A673 (cell line): ENCODE data around the gene ZNF367. TPM values are rescaled to one million over a fixed set of nuclear protein-coding genes. Genes with fewer than 3 reads are reported as not detected.

Source experiments
- BruUV-seq: library from RNA; stranded (reverse); fragments of 400-500 nt; replicated peaks from 2 replicates; lab custom pipeline; 2021; lab: Mats Ljungman, UMichigan
- CTCF ChIA-PET: fragments of 300-600 bp; sonication (Branson Sonifier 250); formaldehyde crosslinking; loops from one replicate; lab custom pipeline; 2022; ENCODE audit warnings: antibody characterized with exemption; lab: Charles Lee
- POLR2A ChIA-PET: fragments of 300-600 bp; sonication (Branson Sonifier 250); formaldehyde crosslinking; loops from one replicate; lab custom pipeline; 2022; ENCODE audit warnings: antibody characterized with exemption; ENCODE audit not compliant: low non-redundant PET; lab: Charles Lee
- DNase-seq: peaks from one replicate; pipeline ENCODE4 v3.0.0-alpha.2; 2015; ENCODE audit warnings: low spot score
- H3K27ac ChIP-seq: fragments of 200-600 bp; sonication (generic); 2 replicates; pipeline ENCODE4 v1.5.1; 2016; ENCODE audit warnings: mixed run types, low read depth, mild to moderate bottlenecking, mixed read lengths, antibody characterized with exemption, low read length; ENCODE audit not compliant: poor library complexity, severe bottlenecking
- H3K27me3 ChIP-seq: fragments of 200-600 bp; sonication (generic); replicated peaks from 2 replicates; pipeline ENCODE4 v1.6.1; 2017; ENCODE audit warnings: mixed run types, low read depth, mild to moderate bottlenecking, mixed read lengths, antibody characterized with exemption, low read length; ENCODE audit not compliant: insufficient read depth, poor library complexity
- H3K36me3 ChIP-seq: fragments of 200-600 bp; sonication (generic); 2 replicates; pipeline ENCODE4 v1.6.1; 2016; ENCODE audit warnings: mixed run types, mild to moderate bottlenecking, mixed read lengths, antibody characterized with exemption, low read length; ENCODE audit not compliant: insufficient read depth, poor library complexity, severe bottlenecking
- H3K4me1 ChIP-seq: fragments of 200-600 bp; sonication (generic); 2 replicates; pipeline ENCODE4 v1.6.1; 2017; ENCODE audit warnings: mixed run types, mild to moderate bottlenecking, mixed read lengths, antibody characterized with exemption, low read length; ENCODE audit not compliant: insufficient read depth, poor library complexity, severe bottlenecking
- H3K4me3 ChIP-seq: fragments of 200-600 bp; sonication (generic); 2 replicates; pipeline ENCODE4 v1.5.1; 2016; ENCODE audit warnings: low read depth, mixed run types, mild to moderate bottlenecking, mixed read lengths, low read length; ENCODE audit not compliant: poor library complexity, severe bottlenecking
- H3K9me3 ChIP-seq: fragments of 200-600 bp; sonication (generic); 2 replicates; pipeline ENCODE4 v1.6.1; 2016; ENCODE audit warnings: mixed run types, low read depth, mild to moderate bottlenecking, mixed read lengths, antibody characterized with exemption, low read length; ENCODE audit not compliant: poor library complexity, severe bottlenecking
- EZH2 ChIP-seq: fragments of 200-600 bp; sonication (generic); IDR thresholded peaks from 2 replicates; pipeline ENCODE4 v1.6.1; 2017; ENCODE audit warnings: borderline replicate concordance, low read depth, mild to moderate bottlenecking, mixed read lengths, antibody characterized with exemption, low read length; ENCODE audit not compliant: poor library complexity, severe bottlenecking
- intact Hi-C: fragments of 100-400 bp; cut with micrococcal nuclease; formaldehyde crosslinking; loops from one replicate; pipeline ENCODE4 v1.10.0; 2022; ENCODE audit not compliant: unreplicated experiment
- total RNA-seq: library from RNA; stranded (reverse); gene quantifications from 2 replicates; pipeline ENCODE4 v1.2.3, GENCODE V29; 2021
- TF ChIP-seq, protein P1 (sequence below): fragments of 300-800, 200-600 bp; sonication (generic); conservative IDR thresholded peaks from 2 replicates; pipeline ENCODE4 v1.5.1; 2017; ENCODE audit warnings: low read depth, mild to moderate bottlenecking, antibody characterized with exemption, low read length, moderate library complexity, mixed read lengths

The ZNF367 gene
- total RNA-seq, 1 experiment from 2014 or later = 14.6 TPM

DNA sequence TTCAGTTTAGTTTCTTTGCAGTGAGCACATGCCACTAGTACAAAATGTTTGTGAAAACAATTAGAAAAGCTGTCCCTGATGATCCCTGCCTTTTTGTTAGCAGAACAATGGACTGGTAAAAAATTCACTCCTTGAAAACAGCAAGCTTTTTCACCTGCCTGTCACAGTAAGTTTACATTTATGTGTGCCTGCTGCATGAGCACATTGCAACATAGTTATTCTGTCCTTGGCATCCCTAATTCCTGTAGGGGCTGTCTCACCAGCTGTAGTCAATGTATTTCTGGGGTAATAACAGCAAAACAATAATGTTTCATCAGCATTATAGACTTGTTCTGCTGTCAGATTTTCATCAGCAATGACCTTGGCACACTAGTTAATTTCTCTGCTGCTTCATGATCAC, 11.6 kb upstream of the ZNF367 start:
- TF ChIP-seq EZH2 = no peak
- TF ChIP-seq, protein P1, sequence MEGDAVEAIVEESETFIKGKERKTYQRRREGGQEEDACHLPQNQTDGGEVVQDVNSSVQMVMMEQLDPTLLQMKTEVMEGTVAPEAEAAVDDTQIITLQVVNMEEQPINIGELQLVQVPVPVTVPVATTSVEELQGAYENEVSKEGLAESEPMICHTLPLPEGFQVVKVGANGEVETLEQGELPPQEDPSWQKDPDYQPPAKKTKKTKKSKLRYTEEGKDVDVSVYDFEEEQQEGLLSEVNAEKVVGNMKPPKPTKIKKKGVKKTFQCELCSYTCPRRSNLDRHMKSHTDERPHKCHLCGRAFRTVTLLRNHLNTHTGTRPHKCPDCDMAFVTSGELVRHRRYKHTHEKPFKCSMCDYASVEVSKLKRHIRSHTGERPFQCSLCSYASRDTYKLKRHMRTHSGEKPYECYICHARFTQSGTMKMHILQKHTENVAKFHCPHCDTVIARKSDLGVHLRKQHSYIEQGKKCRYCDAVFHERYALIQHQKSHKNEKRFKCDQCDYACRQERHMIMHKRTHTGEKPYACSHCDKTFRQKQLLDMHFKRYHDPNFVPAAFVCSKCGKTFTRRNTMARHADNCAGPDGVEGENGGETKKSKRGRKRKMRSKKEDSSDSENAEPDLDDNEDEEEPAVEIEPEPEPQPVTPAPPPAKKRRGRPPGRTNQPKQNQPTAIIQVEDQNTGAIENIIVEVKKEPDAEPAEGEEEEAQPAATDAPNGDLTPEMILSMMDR = no peak
- Histone ChIP-seq H3K4me1 (no peaks in the 10 kb centered on the region), H3K9me3 (no peaks in the 10 kb centered on the region), H3K4me3 (no peak overlapping the region), H3K27me3 (no peaks in the 10 kb centered on the region), H3K27ac (no peak overlapping the region), H3K36me3 (no peaks in the 10 kb centered on the region)
- no TSS peak for BruUV-seq
- ChIA-PET POLR2A (no interaction called here), CTCF (no interaction called here)
- intact Hi-C loops = no loop called here
- DNase-seq = no peak

DNA sequence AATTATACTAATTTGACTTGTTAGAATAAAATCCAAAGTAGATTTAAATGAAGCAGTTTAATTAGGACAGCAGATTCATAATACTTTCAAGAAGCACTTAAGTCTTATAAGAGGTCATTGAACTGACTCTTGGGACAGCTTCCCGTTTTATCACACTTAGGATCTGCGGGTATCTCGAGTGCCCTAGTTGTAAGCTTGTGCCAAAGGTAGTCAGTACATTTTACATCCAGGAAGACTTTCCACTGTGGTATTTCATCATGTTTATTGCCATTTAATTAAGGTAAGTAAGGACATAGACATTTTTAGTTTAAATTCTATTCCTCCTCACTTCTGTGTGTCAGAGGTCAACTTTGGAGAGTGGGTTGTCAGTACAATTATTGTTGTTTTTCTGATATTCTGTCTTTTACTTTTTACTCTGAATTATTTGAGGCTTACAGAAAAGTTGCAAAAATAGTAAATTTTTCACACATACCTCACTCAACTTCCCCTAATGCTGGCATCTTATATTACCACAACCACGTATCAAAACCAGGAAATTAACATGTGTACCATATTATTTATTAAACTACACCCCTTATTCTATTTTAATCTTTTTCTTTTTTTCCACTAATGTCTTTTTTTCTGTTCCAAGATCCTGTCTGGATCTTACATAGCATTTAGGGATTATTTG, 7.5 kb upstream of the ZNF367 start:
- no peak overlapping the region for H3K27ac ChIP-seq
- ChIA-PET CTCF (no interaction called here), POLR2A (interaction anchor here (0.5 kb wide), 1 partner anchor 129 kb away, joined by 3 read pairs; no protein-coding TSS in a partner anchor)
- no peaks in the 10 kb centered on the region for H3K36me3 ChIP-seq
- H3K9me3 ChIP-seq = no peaks in the 10 kb centered on the region
- DNase-seq = no peak
- no TSS peak for BruUV-seq
- TF ChIP-seq, protein P1 = no peak
- no peak for TF ChIP-seq EZH2
- intact Hi-C loops = no loop called here
- peaks cover under 1% of the 10 kb centered on the region for H3K4me1 ChIP-seq
- no peak overlapping the region for H3K4me3 ChIP-seq
- H3K27me3 ChIP-seq = no peaks in the 10 kb centered on the region

DNA sequence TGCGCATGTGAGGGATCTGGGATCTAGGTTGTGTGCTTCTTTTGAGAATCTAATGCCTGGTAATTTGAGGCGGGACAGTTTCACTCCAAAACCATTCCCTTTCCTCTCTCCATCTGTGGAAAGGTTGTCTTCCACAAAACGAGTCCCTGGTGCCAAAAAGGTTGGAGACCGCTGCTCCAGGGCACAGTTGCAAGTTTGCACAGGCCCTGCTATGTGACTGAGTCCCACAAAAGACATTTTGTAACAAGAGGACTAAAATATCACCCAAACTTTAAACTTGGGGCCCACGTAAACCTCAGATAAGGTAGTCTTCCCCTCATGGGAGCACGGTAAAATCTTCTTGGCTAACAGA, 5.8 kb upstream of the ZNF367 start:
- H3K36me3 ChIP-seq = no peaks in the 10 kb centered on the region
- no peak overlapping the region for H3K27ac ChIP-seq
- no TSS peak for BruUV-seq
- peaks cover 14% of the 10 kb centered on the region for H3K4me1 ChIP-seq
- no peaks in the 10 kb centered on the region for H3K9me3 ChIP-seq
- ChIA-PET CTCF (no interaction called here), POLR2A (no interaction called here)
- H3K27me3 ChIP-seq = no peaks in the 10 kb centered on the region
- TF ChIP-seq, protein P1 = no peak
- no peak for TF ChIP-seq EZH2
- DNase-seq = no peak
- H3K4me3 ChIP-seq = no peak overlapping the region
- intact Hi-C loops = no loop called here
